Caco-2 (cell line): ENCODE measurements around the gene OR6Q1. TPM values are rescaled to one million over a fixed set of nuclear protein-coding genes. Genes with fewer than 3 reads are reported as not detected.
"Not testable (repeated sequence)": the region's sequence is repeated elsewhere in the genome, so short reads cannot be mapped to it uniquely, and the experiment has no call there.

Source experiments
- BruUV-seq: library from RNA; stranded (reverse); fragments of 400-500 nt; replicated peaks from 2 replicates; lab custom pipeline; 2021; lab: Mats Ljungman, UMichigan
- CTCF ChIA-PET: fragments of 300-600 bp; sonication (Branson Sonifier 250); formaldehyde crosslinking; loops from one replicate; lab custom pipeline; 2022; ENCODE audit warnings: antibody characterized with exemption; lab: Charles Lee
- POLR2A ChIA-PET: fragments of 300-600 bp; sonication (Branson Sonifier 250); formaldehyde crosslinking; loops from one replicate; lab custom pipeline; 2022; ENCODE audit warnings: antibody characterized with exemption; lab: Charles Lee
- DNase-seq, 2 experiments: peaks; one replicate each; pipeline versions ENCODE4 v3.0.0 to v3.0.0-alpha.2; 2020 to 2022
- H3K27me3 ChIP-seq: replicated peaks from 2 replicates; pipeline ENCODE4 v1.6.0; 2011; ENCODE audit warnings: low read length; ENCODE audit not compliant: control insufficient read depth, insufficient read depth
- H3K36me3 ChIP-seq: 2 replicates; pipeline ENCODE4 v1.5.1; 2011; ENCODE audit warnings: low read length; ENCODE audit not compliant: control insufficient read depth, insufficient read depth
- H3K4me1 ChIP-seq: fragments of 250-450 bp; sonication (Bioruptor Pico); 2 replicates; pipeline ENCODE4 v1.5.1; 2020; ENCODE audit warnings: mild to moderate bottlenecking
- H3K4me3 ChIP-seq: 2 replicates; pipeline ENCODE4 v1.5.1; 2011; ENCODE audit warnings: low read depth, mild to moderate bottlenecking, control low read depth, low read length
- H3K9me3 ChIP-seq: fragments of 250-450 bp; sonication (Bioruptor Pico); 2 replicates; pipeline ENCODE4 v1.5.1; 2020; ENCODE audit warnings: mild to moderate bottlenecking, moderate library complexity
- H3K27ac Mint-ChIP-seq: one replicate; pipeline ENCODE4 v1.8.0; 2022; ENCODE audit warnings: mixed read lengths; ENCODE audit not compliant: unreplicated experiment
- H3K27me3 Mint-ChIP-seq: one replicate; pipeline ENCODE4 v1.8.0; 2022; ENCODE audit warnings: mixed read lengths; ENCODE audit not compliant: insufficient read depth, unreplicated experiment
- H3K36me3 Mint-ChIP-seq: one replicate; pipeline ENCODE4 v1.8.0; 2022; ENCODE audit warnings: mild to moderate bottlenecking, mixed read lengths; ENCODE audit not compliant: insufficient read depth, unreplicated experiment
- H3K4me1 Mint-ChIP-seq: one replicate; pipeline ENCODE4 v1.8.0; 2022; ENCODE audit warnings: low read depth, mixed read lengths; ENCODE audit not compliant: unreplicated experiment
- H3K4me3 Mint-ChIP-seq: one replicate; pipeline ENCODE4 v1.8.0; 2022; ENCODE audit warnings: mild to moderate bottlenecking, moderate library complexity, mixed read lengths; ENCODE audit not compliant: unreplicated experiment
- H3K9me3 Mint-ChIP-seq: one replicate; pipeline ENCODE4 v1.8.0; 2022; ENCODE audit warnings: mixed read lengths; ENCODE audit not compliant: unreplicated experiment
- CTCF ChIP-seq, 2 experiments: fragments of 200-600 bp in 1 of 2; IDR thresholded peaks; 1 replicate in 1 of 2; 2 replicates in 1 of 2; pipeline versions ENCODE4 v1.5.1 to v1.8.0; 2011 to 2022; ENCODE audit warnings: antibody characterized with exemption in 1 of 2, control low read depth in 1 of 2, inconsistent platforms in 1 of 2, low read depth in 1 of 2, low read length in 1 of 2, mild to moderate bottlenecking in 1 of 2, moderate library complexity in 1 of 2; ENCODE audit not compliant: insufficient read depth in 1 of 2, severe bottlenecking in 1 of 2, unreplicated experiment in 1 of 2
- intact Hi-C: fragments of 100-400 bp; cut with micrococcal nuclease; formaldehyde crosslinking; loops from one replicate; pipeline ENCODE4 v1.10.0; 2022; ENCODE audit not compliant: unreplicated experiment
- total RNA-seq: library from RNA; stranded (reverse); gene quantifications from 2 replicates; pipeline ENCODE4 v1.2.3, GENCODE V29; 2022

OR6Q1 gene
- total RNA-seq, 1 experiment from 2014 or later, result not detected

DNA sequence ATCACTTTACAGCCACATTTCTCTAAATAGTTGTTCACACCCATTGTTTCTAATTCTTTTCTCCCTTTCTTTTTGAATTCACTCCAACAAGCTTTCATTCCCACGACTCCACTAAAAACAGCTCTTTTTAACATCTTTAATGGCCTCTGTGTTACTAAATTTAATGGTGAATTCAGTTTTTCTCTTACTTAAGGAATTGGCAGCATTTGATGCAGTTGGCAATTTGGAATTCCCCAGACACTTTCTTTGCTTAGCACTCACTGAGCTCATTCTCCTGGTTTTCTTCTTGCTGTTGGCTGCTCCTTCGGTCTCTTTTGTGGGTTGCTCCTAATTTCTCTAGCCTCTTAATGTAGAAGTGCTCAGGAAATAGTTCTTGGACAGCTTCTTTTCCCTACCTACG lies 47.6 kb upstream of the OR6Q1 start:
- peaks cover 7% of the 10 kb centered on the region; the same call in 1 of the 2 replicates for H3K4me1 ChIP-seq
- CTCF ChIA-PET, result no interaction called here
- no peaks in the 10 kb centered on the region for H3K9me3 ChIP-seq
- H3K4me3 ChIP-seq, result no peak overlapping the region
- Mint-ChIP-seq H3K4me3 (no peak overlapping the region), H3K9me3 (no peaks in the 10 kb centered on the region), H3K27me3 (no peaks in the 10 kb centered on the region), H3K36me3 (no peaks in the 10 kb centered on the region), H3K27ac (no peak overlapping the region), H3K4me1 (no peaks in the 10 kb centered on the region)
- BruUV-seq, result no TSS peak
- TF ChIP-seq CTCF (IDR thresholded peaks at IDR 0.05; ENCODE audit: insufficient read depth in 1 of 2, low read depth in 1 of 2, low read length in 1 of 2, severe bottlenecking in 1 of 2, unreplicated experiment in 1 of 2), result no peak
- no peaks in the 10 kb centered on the region for H3K27me3 ChIP-seq
- POLR2A ChIA-PET, result no interaction called here
- no peaks in the 10 kb centered on the region for H3K36me3 ChIP-seq
- intact Hi-C loops, result no loop called here
- no peak for DNase-seq

DNA sequence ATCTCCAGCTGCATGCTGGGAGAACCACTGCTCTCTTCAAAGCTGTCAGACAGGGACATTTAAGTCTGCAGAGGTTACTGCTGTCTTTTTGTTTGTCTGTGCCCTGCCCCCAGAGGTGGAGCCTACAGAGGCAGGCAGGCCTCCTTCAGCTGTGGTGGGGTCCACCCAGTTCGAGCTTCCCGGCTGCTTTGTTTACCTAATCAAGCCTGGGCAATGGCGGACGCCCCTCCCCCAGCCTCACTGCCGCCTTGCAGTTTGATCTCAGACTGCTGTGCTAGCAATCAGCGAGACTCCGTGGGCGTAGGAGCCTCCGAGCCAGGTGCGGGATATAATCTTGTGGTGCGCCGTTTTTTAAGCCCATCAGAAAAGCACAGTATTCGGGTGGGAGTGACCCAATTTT lies 31.2 kb upstream of the OR6Q1 start:
- H3K4me3 ChIP-seq, result peak overlapping the region; percentile 27
- POLR2A ChIA-PET, H3K27me3 ChIP-seq, H3K36me3 ChIP-seq, CTCF ChIA-PET, intact Hi-C loops, H3K36me3 Mint-ChIP-seq, H3K9me3 Mint-ChIP-seq, BruUV-seq, H3K4me1 Mint-ChIP-seq, H3K4me1 ChIP-seq, H3K9me3 ChIP-seq, H3K27me3 Mint-ChIP-seq: not testable (repeated sequence)
- H3K4me3 Mint-ChIP-seq, result peak overlapping the region; percentile 72
- DNase-seq, result peak; percentile 26 to 49
- H3K27ac Mint-ChIP-seq, result peak overlapping the region; percentile 61

- H3K4me1 Mint-ChIP-seq, H3K4me3 ChIP-seq, POLR2A ChIA-PET, H3K4me1 ChIP-seq, H3K9me3 Mint-ChIP-seq, BruUV-seq, intact Hi-C loops, H3K36me3 Mint-ChIP-seq, DNase-seq, H3K27me3 Mint-ChIP-seq, H3K36me3 ChIP-seq, H3K9me3 ChIP-seq, H3K27me3 ChIP-seq: not testable (repeated sequence)
- Mint-ChIP-seq H3K4me3 (peak overlapping the region; percentile 72), H3K27ac (peak overlapping the region; percentile 61)
- CTCF ChIA-PET, result interaction anchor here (0.7 kb wide), 1 partner anchor 375 kb away, joined by 3 read pairs; no protein-coding TSS in a partner anchor
These were observed 30.7 kb upstream of the OR6Q1 start for GRCh38 chr11:58000021-58000420.

DNA sequence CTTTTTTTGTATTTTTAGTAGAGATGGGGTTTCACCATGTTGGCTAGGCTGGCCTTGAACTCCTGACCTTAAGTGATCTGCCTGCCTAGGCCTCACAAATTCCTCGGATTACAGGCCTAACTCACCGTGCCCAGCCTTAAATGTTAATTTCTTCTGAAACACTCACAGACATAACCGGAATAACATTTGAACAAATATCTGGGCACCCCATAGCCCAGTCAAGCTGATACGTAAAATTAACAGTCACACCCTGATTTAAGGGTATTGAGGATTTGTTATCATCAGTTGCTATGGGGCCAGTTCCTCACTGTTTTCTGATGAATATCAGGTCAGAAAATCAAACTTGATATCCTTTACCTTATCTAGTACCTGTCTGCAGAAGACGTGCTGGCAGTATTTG lies 30.1 kb upstream of the OR6Q1 start:
- Histone ChIP-seq H3K4me3 (no peak overlapping the region), H3K4me1 (no peaks in the 10 kb centered on the region), H3K27me3 (no peaks in the 10 kb centered on the region), H3K36me3 (no peaks in the 10 kb centered on the region), H3K9me3 (no peaks in the 10 kb centered on the region)
- Mint-ChIP-seq H3K4me1 (peaks cover 6% of the 10 kb centered on the region), H3K36me3 (no peaks in the 10 kb centered on the region), H3K9me3 (no peaks in the 10 kb centered on the region), H3K27me3 (no peaks in the 10 kb centered on the region), H3K27ac (no peak overlapping the region), H3K4me3 (no peak overlapping the region)
- POLR2A ChIA-PET, result no interaction called here
- DNase-seq, result no peak
- no peak for TF ChIP-seq CTCF (IDR thresholded peaks at IDR 0.05; ENCODE audit: insufficient read depth in 1 of 2, low read depth in 1 of 2, low read length in 1 of 2, severe bottlenecking in 1 of 2, unreplicated experiment in 1 of 2)
- BruUV-seq, result no TSS peak
- intact Hi-C loops, result no loop called here
- CTCF ChIA-PET, result no interaction called here
